B cell (primary cell): Measurements from ENCODE around the gene STAC.

Experiments used
- EZH2 ChIP-seq: IDR thresholded peaks from 2 replicates; pipeline ENCODE4 v1.6.1; 2012; ENCODE audit warnings: borderline replicate concordance, low read depth, mild to moderate bottlenecking, moderate library complexity, low read length; ENCODE audit not compliant: insufficient read depth, poor library complexity, severe bottlenecking
- TF ChIP-seq, protein P1 (sequence below): fragments of 200-600 bp; IDR thresholded peaks from one replicate; pipeline ENCODE4 v1.8.0; 2022; ENCODE audit warnings: antibody characterized with exemption, mild to moderate bottlenecking

DNA sequence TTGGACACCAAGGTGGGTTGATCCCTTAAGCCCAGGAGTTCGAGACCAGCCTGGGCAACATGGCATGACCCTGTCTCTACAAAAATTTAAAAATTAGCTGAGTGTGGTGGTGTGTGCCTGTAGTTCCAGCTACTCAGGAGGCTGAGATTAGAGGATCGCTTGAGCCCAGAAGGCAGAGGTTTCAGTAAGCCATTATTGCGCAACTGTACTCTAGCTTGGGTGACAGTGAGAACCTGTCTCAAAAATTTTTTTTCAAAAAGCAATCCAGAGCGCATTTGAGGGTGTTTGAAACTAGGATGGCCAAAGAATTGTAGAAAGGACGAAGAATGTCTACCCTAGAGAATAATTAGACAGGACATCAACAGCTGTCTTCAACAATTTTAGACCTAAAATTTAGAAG, 103.4 kb downstream of the STAC start:
- TF ChIP-seq, protein P1, sequence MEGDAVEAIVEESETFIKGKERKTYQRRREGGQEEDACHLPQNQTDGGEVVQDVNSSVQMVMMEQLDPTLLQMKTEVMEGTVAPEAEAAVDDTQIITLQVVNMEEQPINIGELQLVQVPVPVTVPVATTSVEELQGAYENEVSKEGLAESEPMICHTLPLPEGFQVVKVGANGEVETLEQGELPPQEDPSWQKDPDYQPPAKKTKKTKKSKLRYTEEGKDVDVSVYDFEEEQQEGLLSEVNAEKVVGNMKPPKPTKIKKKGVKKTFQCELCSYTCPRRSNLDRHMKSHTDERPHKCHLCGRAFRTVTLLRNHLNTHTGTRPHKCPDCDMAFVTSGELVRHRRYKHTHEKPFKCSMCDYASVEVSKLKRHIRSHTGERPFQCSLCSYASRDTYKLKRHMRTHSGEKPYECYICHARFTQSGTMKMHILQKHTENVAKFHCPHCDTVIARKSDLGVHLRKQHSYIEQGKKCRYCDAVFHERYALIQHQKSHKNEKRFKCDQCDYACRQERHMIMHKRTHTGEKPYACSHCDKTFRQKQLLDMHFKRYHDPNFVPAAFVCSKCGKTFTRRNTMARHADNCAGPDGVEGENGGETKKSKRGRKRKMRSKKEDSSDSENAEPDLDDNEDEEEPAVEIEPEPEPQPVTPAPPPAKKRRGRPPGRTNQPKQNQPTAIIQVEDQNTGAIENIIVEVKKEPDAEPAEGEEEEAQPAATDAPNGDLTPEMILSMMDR: no peak
- no peak for TF ChIP-seq EZH2
